GM10248 (cell line): ENCODE results near the gene CREB3.

Experiments used
- CTCF ChIA-PET: fragments of 300-600 bp; sonication (Branson Sonifier 250); formaldehyde crosslinking; extraction: SDS; loops from one replicate; lab custom pipeline; 2021; ENCODE audit warnings: antibody characterized with exemption; lab: Yijun Ruan, JAX
- POLR2A ChIA-PET: fragments of 350-650 bp; sonication (Branson Sonifier 250); formaldehyde crosslinking; extraction: SDS; loops from one replicate; lab custom pipeline; 2020; ENCODE audit warnings: antibody characterized with exemption; lab: Yijun Ruan, JAX
- DNase-seq: peaks from one replicate; pipeline ENCODE4 v3.0.0; 2012; ENCODE audit errors: extremely low spot score
- TF ChIP-seq, protein P1 (sequence below): IDR thresholded peaks from 2 replicates; pipeline ENCODE4 v1.5.1; 2012; ENCODE audit warnings: mild to moderate bottlenecking, low read depth; ENCODE audit errors: extremely low read depth, missing control alignments, control extremely low read depth

Gene CREB3

DNA sequence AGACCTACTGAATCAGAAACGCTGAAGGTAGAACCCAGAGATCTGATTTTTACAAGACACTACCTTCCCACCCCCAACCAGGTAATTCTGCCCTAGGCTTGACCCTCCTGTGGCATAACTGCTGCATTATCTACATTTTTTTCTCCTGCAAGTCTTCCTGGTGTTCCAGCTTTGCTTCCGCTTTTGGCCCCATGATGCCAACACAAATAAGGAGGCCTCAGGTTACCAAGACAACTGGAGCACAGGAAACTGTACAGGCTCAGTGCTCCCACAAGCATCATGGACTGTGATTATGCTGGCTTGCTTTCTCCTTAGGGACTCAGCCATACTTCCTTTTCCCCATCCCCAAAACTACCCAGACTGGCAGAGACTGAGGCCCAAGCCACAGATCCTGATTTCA is 28.2 kb downstream of the CREB3 start:
- TF ChIP-seq, protein P1, sequence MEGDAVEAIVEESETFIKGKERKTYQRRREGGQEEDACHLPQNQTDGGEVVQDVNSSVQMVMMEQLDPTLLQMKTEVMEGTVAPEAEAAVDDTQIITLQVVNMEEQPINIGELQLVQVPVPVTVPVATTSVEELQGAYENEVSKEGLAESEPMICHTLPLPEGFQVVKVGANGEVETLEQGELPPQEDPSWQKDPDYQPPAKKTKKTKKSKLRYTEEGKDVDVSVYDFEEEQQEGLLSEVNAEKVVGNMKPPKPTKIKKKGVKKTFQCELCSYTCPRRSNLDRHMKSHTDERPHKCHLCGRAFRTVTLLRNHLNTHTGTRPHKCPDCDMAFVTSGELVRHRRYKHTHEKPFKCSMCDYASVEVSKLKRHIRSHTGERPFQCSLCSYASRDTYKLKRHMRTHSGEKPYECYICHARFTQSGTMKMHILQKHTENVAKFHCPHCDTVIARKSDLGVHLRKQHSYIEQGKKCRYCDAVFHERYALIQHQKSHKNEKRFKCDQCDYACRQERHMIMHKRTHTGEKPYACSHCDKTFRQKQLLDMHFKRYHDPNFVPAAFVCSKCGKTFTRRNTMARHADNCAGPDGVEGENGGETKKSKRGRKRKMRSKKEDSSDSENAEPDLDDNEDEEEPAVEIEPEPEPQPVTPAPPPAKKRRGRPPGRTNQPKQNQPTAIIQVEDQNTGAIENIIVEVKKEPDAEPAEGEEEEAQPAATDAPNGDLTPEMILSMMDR, result no peak
- CTCF ChIA-PET, result interaction anchor here (0.8 to 1.8 kb wide), 8 partner anchors 8 to 85 kb away, joined by 3 to 9 read pairs (median 3); no protein-coding TSS in a partner anchor
- POLR2A ChIA-PET, result interaction anchor here (0.6 kb wide), 1 partner anchor 15 kb away, joined by 4 read pairs; no protein-coding TSS in a partner anchor

DNA sequence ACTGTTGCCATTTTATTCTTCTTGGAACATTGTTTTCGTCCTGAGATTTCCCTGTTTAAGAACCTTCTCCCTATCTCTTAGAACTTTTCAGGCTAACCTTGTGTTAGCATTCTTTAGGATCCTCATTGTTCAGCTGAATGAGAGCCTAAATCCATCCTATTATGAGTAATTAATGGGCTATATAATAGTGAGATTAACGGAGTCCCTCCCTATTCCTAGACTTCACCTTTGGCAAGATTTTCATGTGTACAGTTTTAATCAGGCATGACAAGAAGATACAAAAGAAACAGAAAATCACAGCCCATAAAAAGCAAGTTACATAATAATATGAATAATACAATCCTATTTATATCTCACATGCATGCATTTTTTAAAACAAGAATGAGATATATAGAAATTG is 30.7 kb downstream of the CREB3 start:
- DNase-seq, result no peak
- TF ChIP-seq, protein P1, result no peak
- ChIA-PET POLR2A (no interaction called here), CTCF (interaction anchor here (1.1 to 1.5 kb wide), 3 partner anchors 8 to 27 kb away, joined by 3 to 5 read pairs (median 3); no protein-coding TSS in a partner anchor)

More for the DNA sequence above, 28.2 kb downstream of the CREB3 start:
- DNase-seq, result no peak

DNA sequence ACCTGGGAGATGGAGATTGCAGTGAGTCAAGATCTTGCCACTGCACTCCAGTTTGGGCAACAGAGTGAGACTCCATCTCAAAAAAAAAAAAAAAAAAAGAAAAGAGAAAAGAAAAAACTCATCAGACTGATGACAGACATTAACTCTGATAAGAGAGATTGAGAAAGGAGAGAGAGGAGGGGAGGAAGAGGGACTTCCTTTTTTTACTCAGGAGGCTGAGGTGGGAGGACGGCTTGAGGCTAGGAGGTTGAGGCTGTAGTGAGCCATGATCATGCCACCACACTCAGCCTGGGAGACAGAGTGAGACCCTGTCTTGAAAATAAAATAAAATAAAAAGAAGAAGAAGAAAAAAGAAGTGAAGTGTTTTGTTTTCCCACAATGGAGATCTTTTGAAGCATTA is 31.3 kb downstream of the CREB3 start:
- DNase-seq, result no peak
- TF ChIP-seq, protein P1, result no peak
- CTCF ChIA-PET, result interaction anchor here (1.3 kb wide), 1 partner anchor 8 kb away, joined by 5 read pairs; no protein-coding TSS in a partner anchor
- POLR2A ChIA-PET, result interaction anchor here (0.8 kb wide), 1 partner anchor 19 kb away, joined by 3 read pairs; no protein-coding TSS in a partner anchor

DNA sequence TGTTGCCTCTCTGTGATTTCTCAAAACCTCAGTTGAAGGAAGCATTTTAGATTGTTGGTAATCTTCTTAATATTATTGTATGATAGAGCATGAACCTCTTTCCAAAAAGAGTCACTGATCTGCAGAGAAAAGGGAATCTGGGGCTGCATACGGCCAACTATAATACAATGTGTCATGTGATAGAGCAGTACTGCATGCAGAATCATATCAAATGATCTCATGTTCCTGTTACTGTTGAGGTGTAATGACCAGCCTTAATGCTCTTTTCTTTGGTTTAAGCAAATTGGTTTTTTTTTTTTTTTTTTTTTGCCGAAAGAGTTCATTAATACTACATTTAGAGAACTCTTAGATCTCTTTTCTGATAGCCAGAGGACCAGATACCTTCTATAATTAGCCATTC is 34.5 kb downstream of the CREB3 start:
- ChIA-PET POLR2A (no interaction called here), CTCF (interaction anchor here (2.3 to 6.7 kb wide), 2 partner anchors 12 to 23 kb away, joined by 7 to 42 read pairs; partner anchors contain the start of gene MSMP)
- no peak for DNase-seq
- TF ChIP-seq, protein P1, result no peak

DNA sequence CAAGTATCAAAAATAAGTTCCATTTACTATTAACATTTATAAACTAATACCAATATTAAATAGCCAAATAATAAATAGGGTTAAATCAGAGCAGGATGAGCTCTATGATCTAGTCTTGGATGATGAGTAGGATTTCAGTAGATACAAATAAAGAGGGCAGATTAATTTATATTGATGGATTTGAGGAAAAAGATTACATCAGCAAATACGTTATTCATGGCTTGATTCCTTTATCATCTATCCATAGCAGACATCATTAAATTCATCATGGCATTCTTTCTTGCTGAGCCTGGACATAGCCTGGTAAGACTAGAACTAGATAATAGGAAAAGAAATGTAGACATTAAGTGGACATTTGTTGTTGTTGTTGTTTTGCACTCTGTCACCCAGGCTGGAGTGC is 35.0 kb downstream of the CREB3 start:
- CTCF ChIA-PET, result interaction anchor here (2.3 to 6.7 kb wide), 2 partner anchors 12 to 23 kb away, joined by 7 to 42 read pairs; partner anchors contain the start of gene MSMP

DNA sequence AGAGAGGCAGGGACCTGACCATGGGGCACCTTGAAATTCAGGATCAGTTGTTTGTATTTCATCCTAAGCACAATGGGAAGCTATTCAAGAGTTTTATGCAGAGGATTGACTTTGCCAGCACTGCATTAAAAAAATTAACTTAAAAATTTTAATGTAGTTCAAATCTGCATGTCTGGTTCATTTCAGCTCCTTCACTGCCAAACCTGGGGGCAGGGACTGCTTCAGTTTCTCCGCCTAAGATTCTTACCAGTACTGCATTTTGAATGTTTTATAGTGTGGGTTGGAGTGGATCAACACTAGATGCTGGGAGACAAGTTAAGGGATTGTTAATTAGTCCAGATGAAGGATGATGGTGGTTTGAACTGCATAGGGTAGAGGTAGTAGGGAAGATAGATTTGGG is 37.3 kb downstream of the CREB3 start:
- TF ChIP-seq, protein P1, result no peak
- POLR2A ChIA-PET, result no interaction called here
- CTCF ChIA-PET, result interaction anchor here (0.9 to 7.8 kb wide), 4 partner anchors 9 to 20 kb away, joined by 3 to 45 read pairs (median 22); partner anchors contain the start of genes MSMP and NPR2
- DNase-seq, result no peak

More for the DNA sequence above, 35.0 kb downstream of the CREB3 start:
- TF ChIP-seq, protein P1, result no peak
- POLR2A ChIA-PET, result no interaction called here
- DNase-seq, result no peak
